ENCODE data around the gene TWF1. TPM values are rescaled to one million over a fixed set of nuclear protein-coding genes. Genes with fewer than 3 reads are reported as not detected.

Gene TWF1
- total RNA-seq, 4 donors from 2014 or later = 115 to 181 (median 144) TPM

- Histone ChIP-seq H3K27me3 (no peaks in the 10 kb centered on the region), H3K4me3 (replicated peaks in 1 of 3) (no peak overlapping the region), H3K4me1 (peaks cover 6 to 10% of the 10 kb centered on the region in 2 donors), H3K36me3 (peaks cover 0 to 6% of the 10 kb centered on the region in 2 donors), H3K27ac (peak overlapping the region in 1 of 3 donors; percentile 96), H3K9me3 (peaks cover 5% of the 10 kb centered on the region)
- no peak for TF ChIP-seq POLR2A (IDR thresholded peaks at IDR 0.05)
- TF ChIP-seq CTCF (IDR thresholded peaks at IDR 0.05) = no peak
- intact Hi-C loops (cut with DNase I) = no loop called here
- WGBS, 2 donors = 87 to 92% methylated on average over 3 of the region's 3 CpGs
- DNase-seq = no peak
Measured at GRCh38 chr12:43807386-43807785, 1.3 kb upstream of the TWF1 start.

- TF ChIP-seq CTCF (IDR thresholded peaks at IDR 0.05) (no peak), POLR2A (IDR thresholded peaks at IDR 0.05) (no peak)
- DNase-seq = no peak
- H3K36me3 ChIP-seq = peaks cover 0 to 9% of the 10 kb centered on the region in 2 donors
- H3K27ac ChIP-seq = peak overlapping the region; percentile 96 to 99 (median 96)
- no peaks in the 10 kb centered on the region for H3K27me3 ChIP-seq
- peaks cover 6 to 10% of the 10 kb centered on the region in 2 donors for H3K4me1 ChIP-seq
- WGBS, 2 donors = 6 to 8% methylated on average over 3 of the region's 3 CpGs
- intact Hi-C loops (cut with DNase I) = no loop called here
- H3K9me3 ChIP-seq = peaks cover 5% of the 10 kb centered on the region
- peak overlapping the region; percentile 75 to 99 (median 89) for H3K4me3 ChIP-seq (replicated peaks in 1 of 3)
Measured at GRCh38 chr12:43806737-43807072, 588 bp upstream of the TWF1 start.

GRCh38 chr12:43805149-43805859 lies 813 bp downstream of the TWF1 start:
- Histone ChIP-seq H3K36me3 (peaks cover 9 to 22% of the 10 kb centered on the region in 2 donors), H3K27ac (peak overlapping the region; percentile 96 to 99 (median 96)), H3K4me1 (peaks cover 6 to 10% of the 10 kb centered on the region in 2 donors), H3K27me3 (no peaks in the 10 kb centered on the region), H3K4me3 (replicated peaks in 1 of 3) (peak overlapping the region; percentile 75 to 99 (median 89)), H3K9me3 (peaks cover 5% of the 10 kb centered on the region)
- intact Hi-C loops (cut with DNase I) = no loop called here
- 7 to 8% methylated on average over 20 of the region's 20 CpGs for WGBS, 2 donors
- no peak for DNase-seq
- TF ChIP-seq POLR2A (IDR thresholded peaks at IDR 0.05) (no peak), CTCF (IDR thresholded peaks at IDR 0.05) (no peak)

- no peak overlapping the region for H3K4me3 ChIP-seq (replicated peaks in 1 of 3)
- H3K27ac ChIP-seq = no peak overlapping the region
Measured at GRCh38 chr12:43797561-43798217, 8.4 kb downstream of the TWF1 start.

More at GRCh38 chr12:43797561-43798217, 8.4 kb downstream of the TWF1 start:
- WGBS, 2 donors = 84 to 90% methylated on average over 4 of the region's 4 CpGs
- Histone ChIP-seq H3K27me3 (no peaks in the 10 kb centered on the region), H3K9me3 (no peaks in the 10 kb centered on the region), H3K36me3 (peaks cover 48 to 58% of the 10 kb centered on the region in 2 donors), H3K4me1 (no peaks in the 10 kb centered on the region)
- intact Hi-C loops (cut with DNase I) = no loop called here
- DNase-seq = no peak
- TF ChIP-seq CTCF (IDR thresholded peaks at IDR 0.05) = no peak
